HL-60 (cell line): ENCODE results near the gene GPNMB.
"Not testable (repeated sequence)": the region's sequence is repeated elsewhere in the genome, so short reads cannot be mapped to it uniquely, and the experiment has no call there.

Experiments
- DNase-seq, 2 experiments: peaks; one replicate each; pipeline ENCODE4 v3.0.0-alpha.2; 2010 to 2020; ENCODE audit warnings: low read depth in 1 of 2, low spot score in 1 of 2
- H3K27ac ChIP-seq: fragments of 250-450 bp; sonication (Bioruptor Pico); replicated peaks from 2 replicates; pipeline ENCODE4 v1.5.1; 2020; ENCODE audit warnings: mild to moderate bottlenecking, moderate library complexity
- H3K27me3 ChIP-seq: fragments of 250-450 bp; sonication (Bioruptor Pico); 2 replicates; pipeline ENCODE4 v1.5.1; 2021; ENCODE audit warnings: mild to moderate bottlenecking, moderate library complexity; ENCODE audit not compliant: insufficient read depth, poor library complexity, severe bottlenecking
- H3K4me3 ChIP-seq: replicated peaks from 2 replicates; pipeline ENCODE4 v1.5.1; 2011; ENCODE audit warnings: mild to moderate bottlenecking, control low read depth, low read length; ENCODE audit not compliant: insufficient read depth
- GABPA ChIP-seq: IDR thresholded peaks from 2 replicates; pipeline ENCODE4 v1.6.1; 2012; ENCODE audit warnings: low read depth
- POLR2AphosphoS5 ChIP-seq: IDR thresholded peaks from 2 replicates; pipeline ENCODE4 v1.6.1; 2012; ENCODE audit warnings: low read depth
- SPI1 ChIP-seq: IDR thresholded peaks from 2 replicates; pipeline ENCODE4 v1.6.1; 2012; ENCODE audit warnings: low read depth, mild to moderate bottlenecking, borderline replicate concordance
- long read RNA-seq: library from polyadenylated mRNA; unstranded; transcript quantifications from one replicate; pipeline ENCODE4 v2.0.0, GENCODE V29; 2020
- TF ChIP-seq, protein P1 (sequence below): IDR thresholded peaks from 2 replicates; pipeline ENCODE4 v1.6.1; 2012; ENCODE audit warnings: low read depth; ENCODE audit not compliant: insufficient replicate concordance
- TF ChIP-seq, protein P2 (sequence below): IDR thresholded peaks from one replicate; pipeline ENCODE4 v1.5.1; 2011; ENCODE audit warnings: low read length, control low read depth, inconsistent platforms; ENCODE audit not compliant: insufficient read depth

The GPNMB gene
- long read RNA-seq, transcript GPNMB-207 (2 exons, 808 nt): major isoform, 35 of 37 reads
- long read RNA-seq, partial matches to known transcripts: 0 of 37 reads
- long read RNA-seq, other reads (novel, unspliced or antisense): 1 of 37 reads

GRCh38 chr7:23246555-23246954, at the start of gene GPNMB:
GPNMB (plus strand) TSS chr7:23246775; CDS start chr7:23246858, 83 bp downstream.
- DNase-seq: no peak
- H3K4me3 ChIP-seq: peak within 1 kb of the TSS; percentile 51
- peak within 1 kb of the TSS; percentile 60 for H3K27ac ChIP-seq
- TF ChIP-seq GABPA (no peak), SPI1 (no peak)
- TF ChIP-seq, protein P1, sequence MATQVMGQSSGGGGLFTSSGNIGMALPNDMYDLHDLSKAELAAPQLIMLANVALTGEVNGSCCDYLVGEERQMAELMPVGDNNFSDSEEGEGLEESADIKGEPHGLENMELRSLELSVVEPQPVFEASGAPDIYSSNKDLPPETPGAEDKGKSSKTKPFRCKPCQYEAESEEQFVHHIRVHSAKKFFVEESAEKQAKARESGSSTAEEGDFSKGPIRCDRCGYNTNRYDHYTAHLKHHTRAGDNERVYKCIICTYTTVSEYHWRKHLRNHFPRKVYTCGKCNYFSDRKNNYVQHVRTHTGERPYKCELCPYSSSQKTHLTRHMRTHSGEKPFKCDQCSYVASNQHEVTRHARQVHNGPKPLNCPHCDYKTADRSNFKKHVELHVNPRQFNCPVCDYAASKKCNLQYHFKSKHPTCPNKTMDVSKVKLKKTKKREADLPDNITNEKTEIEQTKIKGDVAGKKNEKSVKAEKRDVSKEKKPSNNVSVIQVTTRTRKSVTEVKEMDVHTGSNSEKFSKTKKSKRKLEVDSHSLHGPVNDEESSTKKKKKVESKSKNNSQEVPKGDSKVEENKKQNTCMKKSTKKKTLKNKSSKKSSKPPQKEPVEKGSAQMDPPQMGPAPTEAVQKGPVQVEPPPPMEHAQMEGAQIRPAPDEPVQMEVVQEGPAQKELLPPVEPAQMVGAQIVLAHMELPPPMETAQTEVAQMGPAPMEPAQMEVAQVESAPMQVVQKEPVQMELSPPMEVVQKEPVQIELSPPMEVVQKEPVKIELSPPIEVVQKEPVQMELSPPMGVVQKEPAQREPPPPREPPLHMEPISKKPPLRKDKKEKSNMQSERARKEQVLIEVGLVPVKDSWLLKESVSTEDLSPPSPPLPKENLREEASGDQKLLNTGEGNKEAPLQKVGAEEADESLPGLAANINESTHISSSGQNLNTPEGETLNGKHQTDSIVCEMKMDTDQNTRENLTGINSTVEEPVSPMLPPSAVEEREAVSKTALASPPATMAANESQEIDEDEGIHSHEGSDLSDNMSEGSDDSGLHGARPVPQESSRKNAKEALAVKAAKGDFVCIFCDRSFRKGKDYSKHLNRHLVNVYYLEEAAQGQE: no peak
- TF ChIP-seq, protein P2, sequence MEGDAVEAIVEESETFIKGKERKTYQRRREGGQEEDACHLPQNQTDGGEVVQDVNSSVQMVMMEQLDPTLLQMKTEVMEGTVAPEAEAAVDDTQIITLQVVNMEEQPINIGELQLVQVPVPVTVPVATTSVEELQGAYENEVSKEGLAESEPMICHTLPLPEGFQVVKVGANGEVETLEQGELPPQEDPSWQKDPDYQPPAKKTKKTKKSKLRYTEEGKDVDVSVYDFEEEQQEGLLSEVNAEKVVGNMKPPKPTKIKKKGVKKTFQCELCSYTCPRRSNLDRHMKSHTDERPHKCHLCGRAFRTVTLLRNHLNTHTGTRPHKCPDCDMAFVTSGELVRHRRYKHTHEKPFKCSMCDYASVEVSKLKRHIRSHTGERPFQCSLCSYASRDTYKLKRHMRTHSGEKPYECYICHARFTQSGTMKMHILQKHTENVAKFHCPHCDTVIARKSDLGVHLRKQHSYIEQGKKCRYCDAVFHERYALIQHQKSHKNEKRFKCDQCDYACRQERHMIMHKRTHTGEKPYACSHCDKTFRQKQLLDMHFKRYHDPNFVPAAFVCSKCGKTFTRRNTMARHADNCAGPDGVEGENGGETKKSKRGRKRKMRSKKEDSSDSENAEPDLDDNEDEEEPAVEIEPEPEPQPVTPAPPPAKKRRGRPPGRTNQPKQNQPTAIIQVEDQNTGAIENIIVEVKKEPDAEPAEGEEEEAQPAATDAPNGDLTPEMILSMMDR: no peak
- no peaks in the 10 kb centered on the region for H3K27me3 ChIP-seq

- not testable (repeated sequence) for H3K27me3 ChIP-seq, DNase-seq, H3K4me3 ChIP-seq, H3K27ac ChIP-seq
These were observed 48.8 kb upstream of the GPNMB start for GRCh38 chr7:23197745-23198144.

- TF ChIP-seq GABPA: no peak
- TF ChIP-seq, protein P2: no peak
- TF ChIP-seq SPI1: no peak
- TF ChIP-seq POLR2AphosphoS5: no peak
- TF ChIP-seq, protein P1: no peak
- DNase-seq: no peak
- Histone ChIP-seq H3K27me3 (no peaks in the 10 kb centered on the region), H3K27ac (no peak overlapping the region), H3K4me3 (no peak overlapping the region)
These were observed 46.2 kb upstream of the GPNMB start for GRCh38 chr7:23200331-23200730.

- no peak for TF ChIP-seq POLR2AphosphoS5
- TF ChIP-seq, protein P2: no peak
- TF ChIP-seq SPI1: no peak
- TF ChIP-seq GABPA: no peak
- TF ChIP-seq, protein P1: no peak
- no peak for DNase-seq
These were observed 42.3 kb upstream of the GPNMB start for GRCh38 chr7:23204241-23204640.

More at GRCh38 chr7:23204241-23204640, 42.3 kb upstream of the GPNMB start:
- no peaks in the 10 kb centered on the region for H3K27me3 ChIP-seq
- no peak overlapping the region for H3K27ac ChIP-seq
- H3K4me3 ChIP-seq: no peak overlapping the region
